ENCODE measurements around the gene MARCKSL1.

DNA sequence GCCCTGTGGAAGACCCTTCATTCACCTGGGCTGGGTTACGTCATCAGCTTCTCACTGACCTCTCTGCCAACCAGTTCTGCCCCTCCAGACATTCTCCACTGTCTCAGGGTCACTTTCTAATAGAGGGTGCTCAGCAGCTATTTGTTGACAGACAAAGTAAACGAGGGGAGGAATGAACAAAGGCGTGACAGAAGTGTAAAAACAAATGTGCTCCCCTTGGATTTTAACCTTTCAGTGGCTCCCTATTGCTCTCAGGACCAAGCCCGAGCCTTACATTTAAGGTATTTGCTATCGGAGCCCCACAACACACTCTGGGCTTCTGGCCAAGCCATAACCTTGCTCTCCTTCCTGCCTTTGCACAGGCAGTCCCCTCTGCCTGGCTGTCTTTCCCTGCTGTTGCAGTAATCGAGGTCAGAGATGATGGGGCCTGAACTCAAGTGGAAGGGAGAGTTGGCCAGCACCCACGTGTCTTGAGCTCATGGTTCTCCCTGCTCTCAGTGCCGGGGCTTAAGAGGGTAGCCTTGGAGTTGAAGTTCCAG lies 9.3 kb upstream of the MARCKSL1 start:
- no peak for TF ChIP-seq POLR2A (IDR thresholded peaks at IDR 0.05; ENCODE audit: low read depth, low read length)
- no peak for TF ChIP-seq POLR2AphosphoS5 (IDR thresholded peaks at IDR 0.05; ENCODE audit: low read depth, low read length)

All from GM12892 (cell line).